GM20000 (cell line): Measurements from ENCODE around the gene PLCH2.

ENCODE experiments used
- DNase-seq: peaks from one replicate; pipeline ENCODE4 v3.0.0; 2012; ENCODE audit warnings: low spot score
- CTCF ChIP-seq: IDR thresholded peaks from 2 replicates; pipeline ENCODE4 v1.5.1; 2012; ENCODE audit warnings: mild to moderate bottlenecking, control low read depth; ENCODE audit errors: extremely low read depth, missing control alignments

The PLCH2 gene

GRCh38 chr1:2499986-2500596, 24.0 kb downstream of the PLCH2 start:
- no peak for DNase-seq
- no peak for TF ChIP-seq CTCF

GRCh38 chr1:2501041-2501819, 25.1 kb downstream of the PLCH2 start:
- DNase-seq = no peak
- TF ChIP-seq CTCF = no peak

- no peak for TF ChIP-seq CTCF
- DNase-seq = no peak
Measured at GRCh38 chr1:2501820-2502119, 25.7 kb downstream of the PLCH2 start.

- no peak for DNase-seq
- TF ChIP-seq CTCF = no peak
Measured at GRCh38 chr1:2502210-2502609, 26.1 kb downstream of the PLCH2 start.

- no peak for TF ChIP-seq CTCF
- no peak for DNase-seq
Measured at GRCh38 chr1:2502661-2503553, 26.8 kb downstream of the PLCH2 start.

GRCh38 chr1:2503554-2504224, 27.6 kb downstream of the PLCH2 start:
- no peak for TF ChIP-seq CTCF
- no peak for DNase-seq
